ENCODE data around the gene EIF2AK3. TPM values are rescaled to one million over a fixed set of nuclear protein-coding genes. Genes with fewer than 3 reads are reported as not detected.
A peak's percentile ranks its signal among the peaks of the same experiment; 100 is the strongest.
"Not testable (repeated sequence)": the region's sequence is repeated elsewhere in the genome, so short reads cannot be mapped to it uniquely, and the experiment has no call there.

Gene EIF2AK3
- polyA plus RNA-seq, 3 donors, result 2.0 to 6.6 (median 2.3) TPM

GRCh38 chr2:88626171-88627054, 851 bp downstream of the EIF2AK3 start:
- no peaks in the 10 kb centered on the region for H3K27me3 ChIP-seq (ENCODE audit: control insufficient read depth in 2 of 2, insufficient read depth in 2 of 2, low read length in 2 of 2)
- peak overlapping the region; percentile 52 to 89 (median 84) for H3K4me3 ChIP-seq (replicated peaks in 1 of 3; ENCODE audit: low read depth in 2 of 3, low read length in 3 of 3)
- no peaks in the 10 kb centered on the region for H3K9me3 ChIP-seq (replicated peaks in 1 of 2; ENCODE audit: control insufficient read depth in 1 of 2, insufficient read depth in 1 of 2, low read length in 2 of 2)
- peak overlapping the region; percentile 97 for H3K9ac ChIP-seq (ENCODE audit: insufficient read depth, low read length, poor library complexity, severe bottlenecking)
- peaks cover 31% of the 10 kb centered on the region for H4K20me1 ChIP-seq (ENCODE audit: insufficient read depth, low read length)
- H3K36me3 ChIP-seq (replicated peaks in 1 of 2; ENCODE audit: control insufficient read depth in 1 of 2, insufficient read depth in 2 of 2, low read length in 2 of 2), result no peaks in the 10 kb centered on the region
- peaks cover 0 to 7% of the 10 kb centered on the region in 2 donors for H3K36me3 Mint-ChIP-seq
- intact Hi-C loops (cut with micrococcal nuclease), result loop anchor here (2.0 to 10.0 kb wide), 4 partner anchors 20 to 572 kb away; partner anchors contain the start of genes KRCC1 (in 1 of the 2) and RPIA (in 1 of the 2)
- peak overlapping the region; percentile 48 for H2AFZ ChIP-seq (ENCODE audit: insufficient read depth, low read depth, low read length, poor library complexity, severe bottlenecking)
- no peak for TF ChIP-seq CTCF (IDR thresholded peaks at IDR 0.05)
- H3K4me1 Mint-ChIP-seq, result peaks cover 9% of the 10 kb centered on the region
- peak overlapping the region; percentile 93 to 96 for H3K4me3 Mint-ChIP-seq
- peak overlapping the region; percentile 99 for H3K27ac ChIP-seq (ENCODE audit: low read depth in 1 of 2, low read length in 2 of 2)
- H3K79me2 ChIP-seq (ENCODE audit: insufficient read depth, low read length), result peaks cover 55% of the 10 kb centered on the region
- peaks cover 0 to 5% (median 2%) of the 10 kb centered on the region in 3 donors for H3K27me3 Mint-ChIP-seq (ENCODE audit: low read depth in 3 of 3)
- peak overlapping the region; percentile 85 for H3K4me2 ChIP-seq (replicated peaks; ENCODE audit: extremely low read depth, low read length, poor library complexity, severe bottlenecking)
- H3K4me1 ChIP-seq (ENCODE audit: control insufficient read depth in 1 of 2, insufficient read depth in 2 of 2, low read length in 2 of 2), result peaks cover 16 to 22% of the 10 kb centered on the region in 2 donors
- H3K9me3 Mint-ChIP-seq, result peaks cover 0 to 3% (median 0%) of the 10 kb centered on the region in 7 donors
- 3% methylated on average over 54 of the region's 54 CpGs for WGBS (ENCODE audit: insufficient coverage)
- peak overlapping the region in 6 of 7 donors; percentile 77 to 95 (median 91) for H3K27ac Mint-ChIP-seq
- no peak for DNase-seq

GRCh38 chr2:88624477-88624876, 2.8 kb downstream of the EIF2AK3 start:
- Histone ChIP-seq H3K27ac (ENCODE audit: low read depth in 1 of 2, low read length in 2 of 2) (no peak overlapping the region), H3K79me2 (ENCODE audit: insufficient read depth, low read length) (peaks cover 74% of the 10 kb centered on the region), H3K9me3 (replicated peaks in 1 of 2; ENCODE audit: control insufficient read depth in 1 of 2, insufficient read depth in 1 of 2, low read length in 2 of 2) (no peaks in the 10 kb centered on the region), H4K20me1 (ENCODE audit: insufficient read depth, low read length) (peaks cover 41% of the 10 kb centered on the region), H3K4me2 (replicated peaks; ENCODE audit: extremely low read depth, low read length, poor library complexity, severe bottlenecking) (no peak overlapping the region), H2AFZ (ENCODE audit: insufficient read depth, low read depth, low read length, poor library complexity, severe bottlenecking) (no peak overlapping the region), H3K27me3 (ENCODE audit: control insufficient read depth in 2 of 2, insufficient read depth in 2 of 2, low read length in 2 of 2) (no peaks in the 10 kb centered on the region), H3K4me1 (ENCODE audit: control insufficient read depth in 1 of 2, insufficient read depth in 2 of 2, low read length in 2 of 2) (peaks cover 16 to 22% of the 10 kb centered on the region in 2 donors), H3K4me3 (replicated peaks in 1 of 3; ENCODE audit: low read depth in 2 of 3, low read length in 3 of 3) (peak overlapping the region in 1 of 3 experiments; percentile 11), H3K36me3 (replicated peaks in 1 of 2; ENCODE audit: control insufficient read depth in 1 of 2, insufficient read depth in 2 of 2, low read length in 2 of 2) (no peaks in the 10 kb centered on the region), H3K9ac (ENCODE audit: insufficient read depth, low read length, poor library complexity, severe bottlenecking) (no peak overlapping the region)
- DNase-seq, result no peak
- Mint-ChIP-seq H3K27me3 (ENCODE audit: low read depth in 3 of 3) (peaks cover 0 to 2% (median 1%) of the 10 kb centered on the region in 3 donors), H3K4me3 (no peak overlapping the region), H3K4me1 (peaks cover 13% of the 10 kb centered on the region), H3K9me3 (peaks cover 0 to 3% (median 0%) of the 10 kb centered on the region in 7 donors), H3K27ac (no peak overlapping the region), H3K36me3 (peaks cover 0 to 7% of the 10 kb centered on the region in 2 donors)
- intact Hi-C loops (cut with micrococcal nuclease), result loop anchor here in 1 of 2 donors (10.0 kb wide), 1 partner anchor 570 kb away; the partner anchor contains the start of gene KRCC1
- WGBS (ENCODE audit: insufficient coverage), result 100% methylated on average over 4 of the region's 4 CpGs
- TF ChIP-seq CTCF (IDR thresholded peaks at IDR 0.05), result no peak

- H3K4me1 ChIP-seq (ENCODE audit: control insufficient read depth in 1 of 2, insufficient read depth in 2 of 2, low read length in 2 of 2), result peaks cover 16 to 22% of the 10 kb centered on the region in 2 donors
- not testable (repeated sequence) for H3K27ac Mint-ChIP-seq; H3K27me3 ChIP-seq (ENCODE audit: control insufficient read depth in 2 of 2, insufficient read depth in 2 of 2, low read length in 2 of 2); H3K9me3 Mint-ChIP-seq; H3K9me3 ChIP-seq (replicated peaks in 1 of 2; ENCODE audit: control insufficient read depth in 1 of 2, insufficient read depth in 1 of 2, low read length in 2 of 2); H3K9ac ChIP-seq (ENCODE audit: insufficient read depth, low read length, poor library complexity, severe bottlenecking); DNase-seq; H3K4me2 ChIP-seq (replicated peaks; ENCODE audit: extremely low read depth, low read length, poor library complexity, severe bottlenecking); H2AFZ ChIP-seq (ENCODE audit: insufficient read depth, low read depth, low read length, poor library complexity, severe bottlenecking); H3K27me3 Mint-ChIP-seq (ENCODE audit: low read depth in 3 of 3); H3K27ac ChIP-seq (ENCODE audit: low read depth in 1 of 2, low read length in 2 of 2); H3K36me3 ChIP-seq (replicated peaks in 1 of 2; ENCODE audit: control insufficient read depth in 1 of 2, insufficient read depth in 2 of 2, low read length in 2 of 2); H3K4me3 Mint-ChIP-seq; H3K36me3 Mint-ChIP-seq; H3K4me3 ChIP-seq (replicated peaks in 1 of 3; ENCODE audit: low read depth in 2 of 3, low read length in 3 of 3)
- peaks cover 46% of the 10 kb centered on the region for H4K20me1 ChIP-seq (ENCODE audit: insufficient read depth, low read length)
- WGBS (ENCODE audit: insufficient coverage), result 100% methylated on average over 1 of the region's 11 CpGs
- peaks cover 79% of the 10 kb centered on the region for H3K79me2 ChIP-seq (ENCODE audit: insufficient read depth, low read length)
- intact Hi-C loops (cut with micrococcal nuclease), result loop anchor here in 1 of 2 donors (10.0 kb wide), 1 partner anchor 569 kb away; the partner anchor contains the start of gene KRCC1
- H3K4me1 Mint-ChIP-seq, result peaks cover 13% of the 10 kb centered on the region
Observed at GRCh38 chr2:88623831-88624465, 3.3 kb downstream of the EIF2AK3 start.

Data from CD14-positive monocyte (primary cell).